NOMO-1 treated with dmso at 0.1 percent for 144 hours (cell line): ENCODE measurements around the gene ZMYND15.
A peak's percentile ranks its signal among the peaks of the same experiment; 100 is the strongest.

Source experiments
- DNase-seq: peaks from one replicate; lab custom pipeline; 2025; ENCODE audit not compliant: unreplicated experiment; lab: John Stamatoyannopoulos, UW

The ZMYND15 gene

GRCh38 chr17:4785311-4786105 lies 45.9 kb downstream of the ZMYND15 start:
- no peak for DNase-seq

GRCh38 chr17:4786106-4786511 lies 46.5 kb downstream of the ZMYND15 start, which contains the start of gene VMO1:
Gene VMO1, minus strand, starts transcription at chr17:4786364. Its CDS starts 12 bp downstream, at chr17:4786352.
- no peak for DNase-seq

GRCh38 chr17:4786516-4786915 lies 46.9 kb downstream of the ZMYND15 start:
- DNase-seq: no peak

GRCh38 chr17:4788159-4788806 lies 48.6 kb downstream of the ZMYND15 start:
- DNase-seq: no peak

GRCh38 chr17:4788807-4789700 lies 49.4 kb downstream of the ZMYND15 start, which contains the start of gene GLTPD2:
Gene GLTPD2, plus strand, starts transcription at chr17:4788964. Its CDS starts 48 bp downstream, at chr17:4789012.
- DNase-seq: no peak

GRCh38 chr17:4789701-4789950 lies 50.0 kb downstream of the ZMYND15 start:
- DNase-seq: no peak

- DNase-seq: peak; percentile 79
Observed at GRCh38 chr17:4789951-4790704, 50.5 kb downstream of the ZMYND15 start.

GRCh38 chr17:4790705-4791088 lies 51.1 kb downstream of the ZMYND15 start:
- no peak for DNase-seq

GRCh38 chr17:4795168-4795567 lies 55.5 kb downstream of the ZMYND15 start:
- no peak for DNase-seq
